SU-DHL-6 (cell line): ENCODE results near the gene ANK3.

Source experiments
- CTCF ChIP-seq: fragments of 200-600 bp; sonication (generic); IDR thresholded peaks from one replicate; pipeline ENCODE4 v1.5.1; 2017; ENCODE audit warnings: antibody characterized with exemption, mild to moderate bottlenecking, low read length, moderate library complexity; ENCODE audit not compliant: insufficient read depth, poor library complexity, severe bottlenecking
- EZH2phosphoT487 ChIP-seq: fragments of 200-600 bp; sonication (generic), shearing (Covaris generic); conservative IDR thresholded peaks from 2 replicates; pipeline ENCODE4 v1.6.1; 2018; ENCODE audit warnings: mild to moderate bottlenecking, antibody characterized with exemption, low read length, moderate library complexity, mixed read lengths

DNA sequence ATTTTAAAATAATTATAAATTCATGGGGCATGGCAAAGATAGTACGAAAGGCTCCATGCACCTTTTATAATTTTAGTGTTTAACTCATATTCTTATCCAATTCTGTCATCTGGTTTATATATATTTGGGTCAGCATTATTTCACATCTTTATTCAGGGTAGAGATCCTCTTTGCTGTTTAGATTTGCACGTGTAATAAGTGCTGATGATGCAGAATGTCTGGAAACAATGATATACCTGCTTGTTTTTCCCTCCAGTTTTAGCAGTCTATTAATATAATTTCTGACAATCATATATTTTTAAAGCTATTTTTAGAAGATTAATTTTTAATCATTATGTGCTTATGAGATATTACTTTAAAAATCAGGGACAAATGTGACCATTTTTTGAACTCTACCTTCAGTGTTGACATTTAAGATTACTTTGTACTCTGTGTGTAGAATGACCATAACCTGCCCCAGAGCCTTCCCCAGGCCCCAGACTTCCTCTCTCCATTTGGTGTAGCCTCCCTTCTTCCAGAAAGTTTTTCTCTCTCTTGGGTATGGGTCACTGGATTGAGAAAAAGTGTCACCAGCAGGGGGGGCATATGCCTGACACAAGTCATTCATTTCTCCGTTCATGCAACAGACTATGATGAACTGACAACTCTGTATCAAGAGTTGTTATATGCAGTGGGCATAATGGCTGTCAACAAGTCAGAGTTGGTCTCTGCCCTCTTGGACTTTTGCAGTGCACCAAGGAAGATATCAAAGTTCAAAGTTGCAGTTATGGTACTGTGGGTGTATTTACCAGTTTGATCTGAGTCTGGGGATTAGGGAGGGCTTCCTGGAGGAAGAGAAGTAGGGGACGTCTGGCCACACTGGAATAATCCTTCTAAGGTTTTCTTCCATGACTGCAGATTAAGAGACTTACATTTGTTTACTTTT lies 290.7 kb downstream of the ANK3 start:
- TF ChIP-seq CTCF (peak; percentile 37), EZH2phosphoT487 (no peak)
